H1 (cell line): Measurements from ENCODE around the gene ASB13. TPM values are rescaled to one million over a fixed set of nuclear protein-coding genes. Genes with fewer than 3 reads are reported as not detected.

Source experiments
- CBX5 ChIP-seq: fragments of 300-800, 300-1000 bp; sonication (generic); IDR thresholded peaks from 2 replicates; pipeline ENCODE4 v1.7.1; 2016; ENCODE audit warnings: antibody characterized with exemption, low read length, low read depth
- FOSL1 ChIP-seq: IDR thresholded peaks from 2 replicates; pipeline ENCODE4 v1.6.1; 2011; ENCODE audit warnings: mild to moderate bottlenecking, low read depth, low read length, moderate library complexity; ENCODE audit not compliant: insufficient read depth
- NRF1 ChIP-seq: IDR thresholded peaks from 2 replicates; pipeline ENCODE4 v1.6.1; 2011; ENCODE audit warnings: mild to moderate bottlenecking, low read depth, low read length, improper control_type of control experiment
- RFX5 ChIP-seq: IDR thresholded peaks from 2 replicates; pipeline ENCODE4 v1.6.1; 2011; ENCODE audit warnings: low read depth, low read length, improper control_type of control experiment, borderline replicate concordance
- polyA plus RNA-seq, 7 experiments: library from polyadenylated mRNA; depleted of rRNA in 3 of 7; stranded (reverse) in 5 of 7; unstranded in 2 of 7; fragments of >200 nt in 5 of 7; fragments of 200-250 nt in 2 of 7; gene quantifications; 1 replicate in 5 of 7; 2 replicates in 1 of 7; 4 replicates in 1 of 7; pipeline versions ENCODE4 v1.2.1 to v1.2.3, GENCODE V29; 2011 to 2013; ENCODE audit warnings: missing spikeins in 2 of 7, mixed read lengths in 2 of 7
- total RNA-seq: library from RNA; stranded (reverse); fragmentation: NEBNext Ultra II Directional; extraction: Animal tissue kit (Norgen Biotek cat#: 25700); gene quantifications from 2 replicates; pipeline ENCODE4 v1.2.1, GENCODE V29; 2021
- TF ChIP-seq, protein P1 (sequence below): IDR thresholded peaks from 2 replicates; pipeline ENCODE4 v1.6.1; 2011; ENCODE audit warnings: low read depth, mild to moderate bottlenecking, low read length; ENCODE audit not compliant: insufficient read depth

ASB13 gene
- total and polyA plus RNA-seq, 2 of the 8 experiments (the other 6 are each of a cell fraction or from before 2014, with no cell fraction given) = 12.3 to 20.2 TPM

DNA sequence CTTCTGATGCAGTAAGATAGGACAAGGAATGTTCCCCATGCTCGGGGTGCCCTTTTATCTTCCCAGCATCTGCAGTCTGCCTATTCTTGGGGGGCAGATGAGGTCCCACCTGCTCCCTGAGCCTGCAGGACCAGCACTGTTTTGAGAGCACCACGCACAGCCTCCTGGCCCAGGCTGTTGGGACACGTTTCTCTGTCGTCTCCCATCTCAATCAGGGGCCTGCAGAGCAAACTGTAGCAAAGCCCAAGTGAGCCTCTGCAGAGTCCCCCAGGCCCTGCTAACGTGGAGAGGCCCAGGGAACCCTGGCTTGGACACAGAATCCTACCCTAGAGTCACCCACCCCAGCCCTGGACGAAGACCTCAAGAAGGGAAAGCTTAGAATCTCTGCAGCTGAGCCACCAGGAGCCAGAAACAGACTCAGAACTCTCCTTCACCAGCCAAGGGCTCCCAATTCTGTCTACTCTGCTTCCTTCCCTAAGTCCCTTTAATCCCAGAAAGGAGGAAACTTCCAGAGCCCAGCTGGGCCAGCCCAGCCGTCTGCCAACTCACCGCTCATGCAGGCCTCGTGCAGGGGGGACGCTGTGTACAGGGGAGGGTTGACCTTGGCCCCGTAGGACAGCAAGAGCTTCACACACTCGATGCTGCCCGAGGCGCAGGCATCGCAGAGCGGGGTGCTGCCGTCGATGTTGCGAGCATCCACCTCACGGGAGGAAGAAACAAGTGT is 15.6 kb downstream of the ASB13 start (continued):
- TF ChIP-seq RFX5 (no peak), FOSL1 (no peak), CBX5 (no peak), NRF1 (no peak)
- TF ChIP-seq, protein P1, sequence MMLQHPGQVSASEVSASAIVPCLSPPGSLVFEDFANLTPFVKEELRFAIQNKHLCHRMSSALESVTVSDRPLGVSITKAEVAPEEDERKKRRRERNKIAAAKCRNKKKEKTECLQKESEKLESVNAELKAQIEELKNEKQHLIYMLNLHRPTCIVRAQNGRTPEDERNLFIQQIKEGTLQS = no peak
